Body of pancreas (tissue), 4 donors: ENCODE results near the gene TCAP.

ENCODE experiments used
- POLR2A ChIP-seq, 3 donors: fragments of 450-650 bp; IDR thresholded peaks; one replicate each; pipeline ENCODE4 v1.6.1; 2016; ENCODE audit warnings: antibody characterized with exemption in 3 of 3, mild to moderate bottlenecking in 2 of 3
- TF ChIP-seq, protein P1 (sequence below), 7 experiments: fragments of 450-650 bp in 4 of 7; fragments of 200-600 bp in 3 of 7; sonication (generic) in 3 of 7; IDR thresholded peaks; one replicate each; pipeline ENCODE4 v1.5.1; 2016 to 2019; ENCODE audit warnings: antibody characterized with exemption in 7 of 7

- no peak for TF ChIP-seq POLR2A (IDR thresholded peaks at IDR 0.05)
- TF ChIP-seq, protein P1, sequence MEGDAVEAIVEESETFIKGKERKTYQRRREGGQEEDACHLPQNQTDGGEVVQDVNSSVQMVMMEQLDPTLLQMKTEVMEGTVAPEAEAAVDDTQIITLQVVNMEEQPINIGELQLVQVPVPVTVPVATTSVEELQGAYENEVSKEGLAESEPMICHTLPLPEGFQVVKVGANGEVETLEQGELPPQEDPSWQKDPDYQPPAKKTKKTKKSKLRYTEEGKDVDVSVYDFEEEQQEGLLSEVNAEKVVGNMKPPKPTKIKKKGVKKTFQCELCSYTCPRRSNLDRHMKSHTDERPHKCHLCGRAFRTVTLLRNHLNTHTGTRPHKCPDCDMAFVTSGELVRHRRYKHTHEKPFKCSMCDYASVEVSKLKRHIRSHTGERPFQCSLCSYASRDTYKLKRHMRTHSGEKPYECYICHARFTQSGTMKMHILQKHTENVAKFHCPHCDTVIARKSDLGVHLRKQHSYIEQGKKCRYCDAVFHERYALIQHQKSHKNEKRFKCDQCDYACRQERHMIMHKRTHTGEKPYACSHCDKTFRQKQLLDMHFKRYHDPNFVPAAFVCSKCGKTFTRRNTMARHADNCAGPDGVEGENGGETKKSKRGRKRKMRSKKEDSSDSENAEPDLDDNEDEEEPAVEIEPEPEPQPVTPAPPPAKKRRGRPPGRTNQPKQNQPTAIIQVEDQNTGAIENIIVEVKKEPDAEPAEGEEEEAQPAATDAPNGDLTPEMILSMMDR (IDR thresholded peaks at IDR 0.05) = no peak
Measured at GRCh38 chr17:39647256-39647655, 17.9 kb upstream of the TCAP start.
